Measurements from ENCODE around the gene MMRN1. TPM values are rescaled to one million over a fixed set of nuclear protein-coding genes. Genes with fewer than 3 reads are reported as not detected.

MMRN1 gene
- total RNA-seq, 1 donor from 2014 or later: 0.34 TPM

GRCh38 chr4:90002441-90003062, 107.9 kb downstream of the MMRN1 start:
- Histone ChIP-seq H3K9ac (ENCODE audit: low read length) (no peak overlapping the region), H3K4me3 (ENCODE audit: insufficient read depth, low read depth, low read length) (no peak overlapping the region), H4K20me1 (ENCODE audit: insufficient read depth, low read length) (no peaks in the 10 kb centered on the region), H3K9me3 (ENCODE audit: insufficient read depth, low read depth, low read length) (no peaks in the 10 kb centered on the region), H3K27ac (ENCODE audit: low read depth, low read length) (no peak overlapping the region), H3K4me1 (ENCODE audit: insufficient read depth, low read length) (no peaks in the 10 kb centered on the region), H2AFZ (ENCODE audit: low read depth, low read length) (no peak overlapping the region), H3K27me3 (ENCODE audit: insufficient read depth, low read length) (no peaks in the 10 kb centered on the region), H3K4me2 (ENCODE audit: low read length) (no peak overlapping the region), H3K79me2 (ENCODE audit: insufficient read depth, low read length) (no peaks in the 10 kb centered on the region), H3K36me3 (ENCODE audit: insufficient read depth, low read length) (no peaks in the 10 kb centered on the region)
- no peak overlapping the region for H3K27ac Mint-ChIP-seq (ENCODE audit: unreplicated experiment)
- H3K4me1 Mint-ChIP-seq (ENCODE audit: low read depth, unreplicated experiment): peaks cover 6% of the 10 kb centered on the region
- H3K9me3 Mint-ChIP-seq (ENCODE audit: unreplicated experiment): no peaks in the 10 kb centered on the region
- no peak for FAIRE-seq
- no peak for DNase-seq (ENCODE audit: low read depth)
- no peaks in the 10 kb centered on the region for H3K36me3 Mint-ChIP-seq (ENCODE audit: low read depth, unreplicated experiment)
- H3K27me3 Mint-ChIP-seq (ENCODE audit: low read depth, unreplicated experiment): no peaks in the 10 kb centered on the region
- H3K4me3 Mint-ChIP-seq (ENCODE audit: unreplicated experiment): no peak overlapping the region
- TF ChIP-seq CTCF (IDR thresholded peaks at IDR 0.05; ENCODE audit: insufficient read depth, low read depth, low read length): no peak
- TF ChIP-seq EZH2 (IDR thresholded peaks at IDR 0.05; ENCODE audit: insufficient read depth, low read length): no peak

Other genes starting within 250 kb of the MMRN1 start
- gene SNCA, start 57.7 kb upstream of the MMRN1 start, total RNA-seq: 25.1 and 27.3 TPM in 2 replicates
- gene CCSER1, start 232.5 kb downstream of the MMRN1 start, total RNA-seq: 1.2 and 2.2 TPM in 2 replicates